RPMI7951 (cell line): ENCODE measurements around the gene DUS2. TPM values are rescaled to one million over a fixed set of nuclear protein-coding genes. Genes with fewer than 3 reads are reported as not detected.
"Not testable (repeated sequence)": the region's sequence is repeated elsewhere in the genome, so short reads cannot be mapped to it uniquely, and the experiment has no call there.

Experiments used
- DNase-seq: peaks from one replicate; pipeline ENCODE4 v3.0.0-alpha.2; 2012; ENCODE audit warnings: low read depth
- total RNA-seq: library from RNA; depleted of rRNA; stranded (reverse); fragments of >200 nt; shearing (Covaris generic); gene quantifications from 2 replicates; pipeline ENCODE4 v1.2.3, GENCODE V29; 2014; rRNA removed

DUS2 gene
- total RNA-seq = 18.7 and 18.9 TPM in 2 replicates

GRCh38 chr16:68022728-68023537, at the start of gene DUS2, which contains the start of gene DDX28:
DUS2 (plus strand) TSS chr16:68023284; CDS start chr16:68038024, 14,740 bp downstream.
DDX28 (minus strand) TSS chr16:68023232; CDS start chr16:68023202, 30 bp downstream.
- peak; percentile 88 for DNase-seq

- no peak for DNase-seq
Observed at GRCh38 chr16:67975321-67976105, 47.6 kb upstream of the DUS2 start.

- no peak for DNase-seq
Observed at GRCh38 chr16:67976205-67976604, 46.9 kb upstream of the DUS2 start.

- no peak for DNase-seq
Observed at GRCh38 chr16:67977005-67977404, 46.1 kb upstream of the DUS2 start.

- no peak for DNase-seq
Observed at GRCh38 chr16:67977469-67978227, 45.4 kb upstream of the DUS2 start.

- no peak for DNase-seq
Observed at GRCh38 chr16:67979955-67980678, 43.0 kb upstream of the DUS2 start, which contains the start of gene DPEP3. DPEP3 (minus strand) TSS chr16:67980499; CDS start chr16:67980380, 119 bp downstream.

- no peak for DNase-seq
Observed at GRCh38 chr16:67982011-67982696, 40.9 kb upstream of the DUS2 start.

- DNase-seq = no peak
Observed at GRCh38 chr16:67986949-67987348, 36.1 kb upstream of the DUS2 start.

GRCh38 chr16:67987460-67988160, 35.5 kb upstream of the DUS2 start:
- peak; percentile 70 for DNase-seq

- no peak for DNase-seq
Observed at GRCh38 chr16:67988675-67989074, 34.4 kb upstream of the DUS2 start.

- no peak for DNase-seq
Observed at GRCh38 chr16:67989322-67990017, 33.6 kb upstream of the DUS2 start.

GRCh38 chr16:67990018-67990386, 33.1 kb upstream of the DUS2 start:
- no peak for DNase-seq

- DNase-seq = no peak
Observed at GRCh38 chr16:67992661-67993206, 30.4 kb upstream of the DUS2 start.

GRCh38 chr16:67993207-67994039, 29.7 kb upstream of the DUS2 start:
- peak; percentile 77 for DNase-seq

GRCh38 chr16:67994040-67994408, 29.1 kb upstream of the DUS2 start:
- DNase-seq = not testable (repeated sequence)

- no peak for DNase-seq
Observed at GRCh38 chr16:67995423-67995822, 27.7 kb upstream of the DUS2 start.

- no peak for DNase-seq
Observed at GRCh38 chr16:67996666-67997065, 26.4 kb upstream of the DUS2 start.

GRCh38 chr16:67998231-67998778, 24.8 kb upstream of the DUS2 start:
- not testable (repeated sequence) for DNase-seq
